Thyroid gland (tissue), 4 donors: ENCODE data around the gene ALKBH5.

ENCODE experiments used
- CTCF ChIP-seq, 6 experiments: fragments of 200-600 bp in 3 of 6; fragments of 450-650 bp in 3 of 6; sonication (generic) in 3 of 6; IDR thresholded peaks; one replicate each; pipeline ENCODE4 v1.5.1; 2016 to 2019; ENCODE audit warnings: antibody characterized with exemption in 6 of 6, mild to moderate bottlenecking in 2 of 6, inconsistent platforms in 1 of 6, moderate library complexity in 1 of 6
- POLR2A ChIP-seq, 2 donors: fragments of 450-650 bp; IDR thresholded peaks; one replicate each; pipeline ENCODE4 v1.6.1; 2017; ENCODE audit warnings: antibody characterized with exemption in 2 of 2, mild to moderate bottlenecking in 2 of 2, moderate library complexity in 1 of 2

- TF ChIP-seq CTCF (IDR thresholded peaks at IDR 0.05), result no peak
- no peak for TF ChIP-seq POLR2A (IDR thresholded peaks at IDR 0.05)
Measured at GRCh38 chr17:18240449-18240848, 56.8 kb downstream of the ALKBH5 start.
